ENCODE measurements around the gene FANCI. TPM values are rescaled to one million over a fixed set of nuclear protein-coding genes. Genes with fewer than 3 reads are reported as not detected.
A peak's percentile ranks its signal among the peaks of the same experiment; 100 is the strongest.

The FANCI gene
- total RNA-seq, 6 donors from 2014 or later = 5.0 to 10.9 (median 6.6) TPM

GRCh38 chr15:89346516-89347231 is 102.9 kb downstream of the FANCI start:
- no peaks in the 10 kb centered on the region for H3K27me3 ChIP-seq
- H3K4me1 ChIP-seq = no peaks in the 10 kb centered on the region
- H3K9me3 ChIP-seq = no peaks in the 10 kb centered on the region
- 48 to 55% methylated on average over 9 to 10 of the region's 10 CpGs for WGBS, 2 donors
- no peak overlapping the region for H3K27ac ChIP-seq
- no peaks in the 10 kb centered on the region for H3K36me3 ChIP-seq
- DNase-seq = no peak
- no peak overlapping the region for H3K4me3 ChIP-seq
- no peak for ATAC-seq (ENCODE audit: low FRiP score in 2 of 2)
- TF ChIP-seq POLR2A (IDR thresholded peaks at IDR 0.05) (no peak), POLR2AphosphoS5 (IDR thresholded peaks at IDR 0.05) (no peak), CTCF (IDR thresholded peaks at IDR 0.05) (no peak)

GRCh38 chr15:89349206-89349558 is 105.4 kb downstream of the FANCI start:
- no peak overlapping the region for H3K4me3 ChIP-seq
- H3K27me3 ChIP-seq = no peaks in the 10 kb centered on the region
- ATAC-seq (ENCODE audit: low FRiP score in 2 of 2) (no peak), DNase-seq (no peak)
- H3K36me3 ChIP-seq = no peaks in the 10 kb centered on the region
- H3K27ac ChIP-seq = no peak overlapping the region
- no peaks in the 10 kb centered on the region for H3K4me1 ChIP-seq
- TF ChIP-seq POLR2AphosphoS5 (IDR thresholded peaks at IDR 0.05) (no peak), CTCF (IDR thresholded peaks at IDR 0.05) (no peak), EP300 (IDR thresholded peaks at IDR 0.05) (no peak), POLR2A (IDR thresholded peaks at IDR 0.05) (no peak)
- WGBS, 2 donors = 65 to 71% methylated on average over 5 of the region's 5 CpGs
- H3K9me3 ChIP-seq = no peaks in the 10 kb centered on the region

DNA sequence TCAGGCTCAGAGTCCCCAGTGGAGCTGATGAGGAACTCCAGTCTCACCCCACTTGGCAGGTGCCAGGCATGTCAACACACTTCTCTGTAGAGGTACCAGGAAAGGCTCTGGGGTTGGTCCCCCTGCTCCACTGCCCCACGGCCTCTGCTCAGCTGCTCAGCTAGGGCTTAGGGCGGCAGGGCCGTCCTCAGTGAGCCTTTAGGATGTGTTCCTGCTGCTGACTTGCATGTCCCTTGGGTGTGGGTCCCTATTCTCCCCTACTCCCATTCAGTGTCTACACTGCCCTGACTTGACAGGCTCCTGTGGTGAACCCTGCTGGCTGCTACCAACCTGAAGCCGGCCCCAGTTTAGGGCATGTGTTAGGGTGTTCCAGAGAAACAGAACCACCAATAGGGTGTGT is 108.7 kb downstream of the FANCI start:
- no peak overlapping the region for H3K27ac ChIP-seq
- 46 to 61% methylated on average over 4 of the region's 4 CpGs for WGBS, 2 donors
- peaks cover 0 to 7% (median 2%) of the 10 kb centered on the region in 4 donors for H3K27me3 ChIP-seq
- H3K4me3 ChIP-seq = no peak overlapping the region
- no peak for DNase-seq
- no peaks in the 10 kb centered on the region for H3K4me1 ChIP-seq
- ATAC-seq (ENCODE audit: low FRiP score in 2 of 2) = peak in 1 of 2 donors; percentile 13
- no peaks in the 10 kb centered on the region for H3K9me3 ChIP-seq
- no peaks in the 10 kb centered on the region for H3K36me3 ChIP-seq
- TF ChIP-seq POLR2AphosphoS5 (IDR thresholded peaks at IDR 0.05) (no peak), POLR2A (IDR thresholded peaks at IDR 0.05) (no peak), EP300 (IDR thresholded peaks at IDR 0.05) (no peak), CTCF (IDR thresholded peaks at IDR 0.05) (no peak)

DNA sequence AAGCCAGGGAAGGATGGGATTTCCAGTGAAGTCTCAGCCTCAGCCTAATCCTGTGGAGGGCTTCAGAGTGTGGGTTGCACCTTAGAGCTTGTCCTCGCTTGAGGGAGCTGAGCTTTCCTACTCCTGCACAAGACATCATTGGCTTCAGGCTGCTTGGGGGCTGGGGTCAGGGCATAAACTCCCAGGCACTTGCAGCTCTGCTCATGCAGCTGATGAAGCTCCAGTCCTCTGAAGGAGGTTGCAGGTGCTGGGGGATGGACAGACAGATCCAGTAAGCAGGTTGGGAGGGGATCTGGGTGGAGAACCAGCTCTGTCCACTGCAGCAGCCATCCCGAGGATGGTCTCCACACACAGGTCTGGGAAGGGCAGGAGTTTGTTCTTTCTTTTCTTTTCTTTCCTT is 110.2 kb downstream of the FANCI start:
- no peak overlapping the region for H3K27ac ChIP-seq
- no peak for DNase-seq
- no peaks in the 10 kb centered on the region for H3K36me3 ChIP-seq
- peaks cover 0 to 15% (median 6%) of the 10 kb centered on the region in 4 donors for H3K27me3 ChIP-seq
- no peak for ATAC-seq (ENCODE audit: low FRiP score in 2 of 2)
- peaks cover 2 to 6% (median 4%) of the 10 kb centered on the region in 4 donors for H3K4me1 ChIP-seq
- 79 to 87% methylated on average over 1 to 2 of the region's 2 CpGs for WGBS, 2 donors
- no peak overlapping the region for H3K4me3 ChIP-seq
- no peaks in the 10 kb centered on the region for H3K9me3 ChIP-seq
- TF ChIP-seq POLR2AphosphoS5 (IDR thresholded peaks at IDR 0.05) (no peak), POLR2A (IDR thresholded peaks at IDR 0.05) (no peak), EP300 (IDR thresholded peaks at IDR 0.05) (no peak), CTCF (IDR thresholded peaks at IDR 0.05) (no peak)
